Measurements from ENCODE around the gene HVCN1. TPM values are rescaled to one million over a fixed set of nuclear protein-coding genes. Genes with fewer than 3 reads are reported as not detected.

Gene HVCN1
- total and polyA plus RNA-seq, 4 donors: 9.1 to 16.7 (median 10.8) TPM

- peak; percentile 70 to 78 (median 77) for DNase-seq
- H3K27me3 ChIP-seq (ENCODE audit: control insufficient read depth in 3 of 3, insufficient read depth in 3 of 3, low read length in 2 of 3): no peaks in the 10 kb centered on the region
- H3K36me3 ChIP-seq (ENCODE audit: control insufficient read depth in 4 of 4, insufficient read depth in 4 of 4, low read length in 4 of 4): peaks cover 0 to 3% (median 0%) of the 10 kb centered on the region in 4 donors
- peak overlapping the region; percentile 2 to 83 for H3K27ac ChIP-seq (ENCODE audit: low read depth in 1 of 2, low read length in 1 of 2)
- peaks cover 0 to 3% (median 0%) of the 10 kb centered on the region in 4 donors for H3K9me3 ChIP-seq (ENCODE audit: control insufficient read depth in 4 of 4, insufficient read depth in 3 of 4, low read length in 3 of 4)
- no peak for TF ChIP-seq CTCF (IDR thresholded peaks at IDR 0.05; ENCODE audit: control extremely low read depth, extremely low read depth)
- H3K9ac ChIP-seq (ENCODE audit: insufficient read depth in 1 of 2, low read length in 2 of 2): peak overlapping the region in 1 of 2 donors; percentile 50
- peak overlapping the region; percentile 23 for H3K4me3 ChIP-seq
- WGBS, 2 donors: 2 to 4% methylated on average over 38 of the region's 38 CpGs
- ATAC-seq (ENCODE audit: insufficient read depth, low FRiP score): peak; percentile 49
- peaks cover 0 to 42% (median 14%) of the 10 kb centered on the region in 5 donors for H3K4me1 ChIP-seq (ENCODE audit: control insufficient read depth in 5 of 5, insufficient read depth in 5 of 5, low read length in 5 of 5)
These were observed 589 bp upstream of the HVCN1 start for GRCh38 chr12:110689281-110690126.

DNA sequence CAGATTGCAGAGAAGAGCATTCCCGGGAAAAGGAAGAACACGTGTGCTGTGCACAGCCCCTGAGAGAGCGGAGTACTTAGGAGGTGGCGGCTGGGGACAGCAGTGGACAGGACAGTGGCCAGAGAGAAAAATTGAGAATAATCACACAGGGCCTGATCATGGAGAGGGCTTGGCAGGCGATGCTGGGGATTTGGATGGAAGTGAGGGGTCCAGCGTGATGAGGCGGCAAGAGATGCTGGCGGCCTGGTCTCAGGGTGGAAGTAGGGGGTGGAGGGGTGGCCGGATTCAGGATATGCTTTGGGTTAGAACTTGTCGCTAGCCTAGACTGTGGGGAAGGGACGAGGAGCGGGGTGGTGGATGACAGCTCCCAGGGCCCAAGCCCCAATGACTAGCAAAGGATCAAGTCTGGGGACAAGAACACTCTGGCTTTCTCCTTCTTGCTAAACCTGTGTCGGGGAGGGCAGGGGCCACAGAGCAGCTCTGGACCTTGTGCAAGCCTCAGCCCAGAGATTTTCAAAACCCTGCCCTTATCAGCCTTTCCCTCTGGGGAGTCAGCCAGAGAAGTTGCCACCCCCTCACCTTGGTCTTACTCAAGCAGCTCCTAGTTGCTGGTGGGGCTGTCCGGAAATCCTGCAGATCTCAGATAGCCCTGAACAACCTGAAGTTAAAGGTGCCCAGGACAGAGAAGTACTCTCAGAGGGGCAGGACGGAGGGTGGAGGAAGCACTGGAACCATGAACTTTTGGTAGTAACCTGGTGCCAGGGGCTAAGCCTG, 1.3 kb downstream of the HVCN1 start:
- WGBS, 2 donors: 80 to 87% methylated on average over 15 of the region's 15 CpGs
- ATAC-seq (ENCODE audit: insufficient read depth, low FRiP score) (no peak), DNase-seq (peak; percentile 73 to 84 (median 73))
- no peaks in the 10 kb centered on the region for H3K27me3 ChIP-seq (ENCODE audit: control insufficient read depth in 3 of 3, insufficient read depth in 3 of 3, low read length in 2 of 3)
- H3K36me3 ChIP-seq (ENCODE audit: control insufficient read depth in 4 of 4, insufficient read depth in 4 of 4, low read length in 4 of 4): peaks cover 0 to 7% (median 0%) of the 10 kb centered on the region in 4 donors
- TF ChIP-seq CTCF (IDR thresholded peaks at IDR 0.05; ENCODE audit: control extremely low read depth, extremely low read depth): no peak
- H3K27ac ChIP-seq (ENCODE audit: low read depth in 1 of 2, low read length in 1 of 2): no peak overlapping the region
- peaks cover 0 to 3% (median 0%) of the 10 kb centered on the region in 4 donors for H3K9me3 ChIP-seq (ENCODE audit: control insufficient read depth in 4 of 4, insufficient read depth in 3 of 4, low read length in 3 of 4)
- no peak overlapping the region for H3K4me3 ChIP-seq
- no peak overlapping the region for H3K9ac ChIP-seq (ENCODE audit: insufficient read depth in 1 of 2, low read length in 2 of 2)
- peaks cover 0 to 33% (median 14%) of the 10 kb centered on the region in 5 donors for H3K4me1 ChIP-seq (ENCODE audit: control insufficient read depth in 5 of 5, insufficient read depth in 5 of 5, low read length in 5 of 5)

DNA sequence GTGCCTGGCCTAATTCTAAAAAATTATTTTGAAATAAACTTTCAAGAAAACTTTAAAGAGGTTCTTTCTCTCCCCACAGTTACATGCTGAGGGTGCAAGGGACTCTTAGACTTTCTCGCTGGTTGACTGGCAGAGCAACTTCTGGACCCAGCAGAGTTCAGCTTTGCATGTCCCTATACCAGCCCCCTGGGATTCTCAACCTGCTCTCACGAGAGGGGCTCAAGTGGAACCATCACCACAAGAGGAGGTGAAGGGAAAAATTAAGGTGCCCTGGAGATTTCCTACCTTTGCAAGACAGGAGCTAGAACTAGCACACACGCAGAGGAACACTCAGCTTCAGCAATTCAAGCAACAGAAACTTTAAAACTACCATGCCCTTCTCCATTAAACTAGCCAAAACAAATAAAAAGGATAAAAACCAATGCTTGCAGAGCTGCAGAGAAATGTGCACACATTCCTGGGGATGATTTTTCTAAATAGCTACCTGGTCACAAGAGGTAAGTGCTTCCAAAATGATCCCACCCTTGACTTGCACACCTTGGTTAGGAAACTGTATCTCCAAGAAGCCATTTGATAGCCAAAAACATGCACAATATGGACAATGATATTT, 2.5 kb downstream of the HVCN1 start:
- no peaks in the 10 kb centered on the region for H3K27me3 ChIP-seq (ENCODE audit: control insufficient read depth in 3 of 3, insufficient read depth in 3 of 3, low read length in 2 of 3)
- 94 to 98% methylated on average over 3 of the region's 3 CpGs for WGBS, 2 donors

More for the DNA sequence above, 2.5 kb downstream of the HVCN1 start:
- DNase-seq (no peak), ATAC-seq (ENCODE audit: insufficient read depth, low FRiP score) (no peak)
- Histone ChIP-seq H3K4me3 (no peak overlapping the region), H3K4me1 (ENCODE audit: control insufficient read depth in 5 of 5, insufficient read depth in 5 of 5, low read length in 5 of 5) (peaks cover 0 to 33% (median 14%) of the 10 kb centered on the region in 5 donors), H3K36me3 (ENCODE audit: control insufficient read depth in 4 of 4, insufficient read depth in 4 of 4, low read length in 4 of 4) (peaks cover 0 to 11% (median 0%) of the 10 kb centered on the region in 4 donors), H3K9ac (ENCODE audit: insufficient read depth in 1 of 2, low read length in 2 of 2) (no peak overlapping the region), H3K27ac (ENCODE audit: low read depth in 1 of 2, low read length in 1 of 2) (no peak overlapping the region), H3K9me3 (ENCODE audit: control insufficient read depth in 4 of 4, insufficient read depth in 3 of 4, low read length in 3 of 4) (peaks cover 0 to 3% (median under 1%) of the 10 kb centered on the region in 4 donors)
- TF ChIP-seq CTCF (IDR thresholded peaks at IDR 0.05; ENCODE audit: control extremely low read depth, extremely low read depth): no peak

Data from lung (tissue), 12 donors.